ENCODE measurements around the gene RANBP6. TPM values are rescaled to one million over a fixed set of nuclear protein-coding genes. Genes with fewer than 3 reads are reported as not detected.
"Not testable (repeated sequence)": the region's sequence is repeated elsewhere in the genome, so short reads cannot be mapped to it uniquely, and the experiment has no call there.

RANBP6 gene
- total and polyA plus RNA-seq, 7 experiments from 2014 or later, result 21.0 to 34.3 (median 23.4) TPM

GRCh38 chr9:6036391-6036790, 21.0 kb upstream of the RANBP6 start:
- H3K27me3 ChIP-seq (ENCODE audit: control insufficient read depth in 2 of 2, insufficient read depth in 2 of 2, low read length in 2 of 2), result peaks cover 0 to 3% of the 10 kb centered on the region in 2 donors
- POLR2A ChIA-PET, result no interaction called here
- Mint-ChIP-seq H3K27ac (no peak overlapping the region), H3K4me1 (peaks cover 0 to 2% (median 0%) of the 10 kb centered on the region in 7 donors), H3K36me3 (no peaks in the 10 kb centered on the region), H3K4me3 (no peak overlapping the region), H3K9me3 (peaks cover 0 to 2% (median 0%) of the 10 kb centered on the region in 11 donors), H3K27me3 (peaks cover 0 to 49% (median 2%) of the 10 kb centered on the region in 5 donors)
- no peaks in the 10 kb centered on the region for H3K36me3 ChIP-seq (ENCODE audit: control insufficient read depth in 2 of 3, insufficient read depth in 3 of 3, low read length in 3 of 3)
- DNase-seq (no peak), ATAC-seq (no peak)
- CTCF ChIA-PET, result interaction anchor here (0.6 kb wide), 1 partner anchor 1722 kb away, joined by 3 read pairs; no protein-coding TSS in a partner anchor
- H3K27ac ChIP-seq (ENCODE audit: low read depth, low read length), result no peak overlapping the region
- H3K9me3 ChIP-seq (ENCODE audit: control insufficient read depth in 2 of 3, low read length in 3 of 3), result no peaks in the 10 kb centered on the region
- intact Hi-C loops (cut with micrococcal nuclease), result no loop called here
- H3K4me1 ChIP-seq (ENCODE audit: control insufficient read depth in 2 of 2, insufficient read depth in 2 of 2, low read length in 2 of 2), result no peaks in the 10 kb centered on the region
- no peak overlapping the region for H3K4me3 ChIP-seq (ENCODE audit: low read length)

DNA sequence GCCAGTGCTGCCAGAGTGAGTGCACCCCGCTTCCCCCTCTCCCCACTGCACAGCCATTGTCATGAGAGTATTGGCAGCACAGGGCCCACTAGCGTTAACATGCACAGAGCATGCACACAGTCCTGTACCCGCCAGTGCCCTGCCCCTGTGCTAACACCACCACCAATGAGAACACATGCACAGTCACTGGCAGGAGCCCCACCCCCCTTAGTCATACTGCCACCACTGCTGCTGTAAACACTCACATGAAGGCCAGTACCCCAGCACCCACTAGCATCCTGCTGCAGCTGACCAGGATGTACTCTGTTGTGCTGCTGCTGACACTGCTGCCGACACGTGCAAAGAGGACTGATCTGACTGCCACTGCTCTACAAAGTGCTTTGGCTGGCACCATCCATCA, 19.5 kb upstream of the RANBP6 start:
- H3K27me3 ChIP-seq (ENCODE audit: control insufficient read depth in 2 of 2, insufficient read depth in 2 of 2, low read length in 2 of 2), result peaks cover 0 to 3% of the 10 kb centered on the region in 2 donors
- POLR2A ChIA-PET, result no interaction called here
- H3K4me1 Mint-ChIP-seq, result no peaks in the 10 kb centered on the region
- H3K36me3 Mint-ChIP-seq, result no peaks in the 10 kb centered on the region
- no peaks in the 10 kb centered on the region for H3K9me3 Mint-ChIP-seq
- no peak overlapping the region for H3K4me3 Mint-ChIP-seq
- DNase-seq (no peak), ATAC-seq (peak; percentile 14)
- H3K4me1 ChIP-seq (ENCODE audit: control insufficient read depth in 2 of 2, insufficient read depth in 2 of 2, low read length in 2 of 2), result no peaks in the 10 kb centered on the region
- CTCF ChIA-PET, result interaction anchor here (0.6 kb wide), 1 partner anchor 20 kb away, joined by 4 read pairs; the partner anchor contains the start of gene RANBP6
- H3K27ac Mint-ChIP-seq, result no peak overlapping the region
- no peak overlapping the region for H3K27ac ChIP-seq (ENCODE audit: low read depth, low read length)
- no peaks in the 10 kb centered on the region for H3K36me3 ChIP-seq (ENCODE audit: control insufficient read depth in 2 of 3, insufficient read depth in 3 of 3, low read length in 3 of 3)
- H3K9me3 ChIP-seq (ENCODE audit: control insufficient read depth in 2 of 3, low read length in 3 of 3), result no peaks in the 10 kb centered on the region
- peaks cover 0 to 39% (median 6%) of the 10 kb centered on the region in 5 donors for H3K27me3 Mint-ChIP-seq
- no peak overlapping the region for H3K4me3 ChIP-seq (ENCODE audit: low read length)
- intact Hi-C loops (cut with micrococcal nuclease), result no loop called here

GRCh38 chr9:6029604-6030274, 14.3 kb upstream of the RANBP6 start:
- DNase-seq (no peak), ATAC-seq (no peak)
- Histone ChIP-seq H3K4me1 (ENCODE audit: control insufficient read depth in 2 of 2, insufficient read depth in 2 of 2, low read length in 2 of 2) (no peaks in the 10 kb centered on the region), H3K36me3 (ENCODE audit: control insufficient read depth in 2 of 3, insufficient read depth in 3 of 3, low read length in 3 of 3) (no peaks in the 10 kb centered on the region), H3K27ac (ENCODE audit: low read depth, low read length) (no peak overlapping the region), H3K27me3 (ENCODE audit: control insufficient read depth in 2 of 2, insufficient read depth in 2 of 2, low read length in 2 of 2) (no peaks in the 10 kb centered on the region), H3K9me3 (ENCODE audit: control insufficient read depth in 2 of 3, low read length in 3 of 3) (no peaks in the 10 kb centered on the region), H3K4me3 (ENCODE audit: low read length) (no peak overlapping the region)
- CTCF ChIA-PET, result no interaction called here
- H3K27ac Mint-ChIP-seq, result no peak overlapping the region
- no peaks in the 10 kb centered on the region for H3K9me3 Mint-ChIP-seq
- H3K27me3 Mint-ChIP-seq, result peaks cover 9 to 40% (median 11%) of the 10 kb centered on the region in 5 donors
- intact Hi-C loops (cut with micrococcal nuclease), result no loop called here
- peaks cover 0 to 3% (median 0%) of the 10 kb centered on the region in 5 donors for H3K36me3 Mint-ChIP-seq
- POLR2A ChIA-PET, result no interaction called here
- H3K4me3 Mint-ChIP-seq, result no peak overlapping the region
- H3K4me1 Mint-ChIP-seq, result no peaks in the 10 kb centered on the region

GRCh38 chr9:6024035-6024554, 8.7 kb upstream of the RANBP6 start:
- POLR2A ChIA-PET, result interaction anchor here (1.0 to 1.8 kb wide), 3 partner anchors 8 to 16 kb away, joined by 3 to 8 read pairs (median 6); partner anchors contain the start of gene RANBP6
- H3K4me3 Mint-ChIP-seq, result peak overlapping the region in 2 of 10 donors; percentile 30 to 31
- CTCF ChIA-PET, result interaction anchor here (0.7 to 1.8 kb wide), 4 partner anchors 16 to 188 kb away, joined by 3 to 4 read pairs (median 4); a partner anchor contains a TSS
- Histone ChIP-seq H3K36me3 (ENCODE audit: control insufficient read depth in 2 of 3, insufficient read depth in 3 of 3, low read length in 3 of 3) (no peaks in the 10 kb centered on the region), H3K9me3 (ENCODE audit: control insufficient read depth in 2 of 3, low read length in 3 of 3) (no peaks in the 10 kb centered on the region), H3K4me1 (ENCODE audit: control insufficient read depth in 2 of 2, insufficient read depth in 2 of 2, low read length in 2 of 2) (no peaks in the 10 kb centered on the region), H3K27ac (ENCODE audit: low read depth, low read length) (no peak overlapping the region), H3K4me3 (ENCODE audit: low read length) (no peak overlapping the region), H3K27me3 (ENCODE audit: control insufficient read depth in 2 of 2, insufficient read depth in 2 of 2, low read length in 2 of 2) (no peaks in the 10 kb centered on the region)
- peaks cover 0 to 3% (median 0%) of the 10 kb centered on the region in 11 donors for H3K9me3 Mint-ChIP-seq
- H3K27me3 Mint-ChIP-seq, result peaks cover 4 to 24% (median 9%) of the 10 kb centered on the region in 5 donors
- H3K4me1 Mint-ChIP-seq, result peaks cover 0 to 6% (median 3%) of the 10 kb centered on the region in 7 donors
- peaks cover 0 to 4% (median 0%) of the 10 kb centered on the region in 5 donors for H3K36me3 Mint-ChIP-seq
- intact Hi-C loops (cut with micrococcal nuclease), result no loop called here
- peak overlapping the region in 1 of 9 donors; percentile 78 for H3K27ac Mint-ChIP-seq
- DNase-seq (peak in 6 of 9 donors; percentile 12 to 38 (median 18)), ATAC-seq (peak; percentile 78)

DNA sequence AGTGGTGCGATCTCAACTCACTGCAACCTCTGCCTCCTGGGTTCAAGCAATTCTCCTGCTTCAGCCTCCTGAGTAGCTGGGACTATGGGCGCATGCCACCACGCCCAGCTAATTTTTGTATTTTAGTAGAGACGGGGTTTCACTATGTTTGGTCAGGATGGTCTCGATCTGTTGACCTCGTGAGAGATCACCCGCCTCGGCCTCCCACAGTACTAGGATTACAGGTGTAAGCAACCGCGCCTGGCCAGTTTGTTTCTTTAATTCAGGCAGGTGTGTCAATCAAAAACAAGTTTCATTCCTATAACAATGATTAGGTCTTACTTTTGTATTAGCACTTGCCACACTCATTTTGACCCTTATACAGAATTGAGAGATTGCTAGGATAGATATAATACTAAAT, 1.6 kb upstream of the RANBP6 start:
- H3K27me3 ChIP-seq (ENCODE audit: control insufficient read depth in 2 of 2, insufficient read depth in 2 of 2, low read length in 2 of 2); H3K36me3 ChIP-seq (ENCODE audit: control insufficient read depth in 2 of 3, insufficient read depth in 3 of 3, low read length in 3 of 3); H3K27ac ChIP-seq (ENCODE audit: low read depth, low read length); DNase-seq; ATAC-seq; H3K27ac Mint-ChIP-seq; H3K9me3 ChIP-seq (ENCODE audit: control insufficient read depth in 2 of 3, low read length in 3 of 3); H3K27me3 Mint-ChIP-seq; intact Hi-C loops (cut with micrococcal nuclease); H3K4me3 ChIP-seq (ENCODE audit: low read length): not testable (repeated sequence)
- Mint-ChIP-seq H3K4me1 (peaks cover 13 to 36% (median 31%) of the 10 kb centered on the region in 7 donors), H3K4me3 (peak overlapping the region in 2 of 10 donors; percentile 25 to 56), H3K36me3 (peaks cover 15 to 36% (median 31%) of the 10 kb centered on the region in 5 donors), H3K9me3 (peaks cover 0 to 38% (median 16%) of the 10 kb centered on the region in 11 donors)
- peaks cover 8 to 11% of the 10 kb centered on the region in 2 donors for H3K4me1 ChIP-seq (ENCODE audit: control insufficient read depth in 2 of 2, insufficient read depth in 2 of 2, low read length in 2 of 2)
- POLR2A ChIA-PET, result interaction anchor here (0.8 to 3.5 kb wide), 3 partner anchors 10 to 740 kb away, joined by 3 to 37 read pairs (median 5); a partner anchor contains a TSS
- CTCF ChIA-PET, result interaction anchor here (1.2 kb wide), 1 partner anchor 10 kb away, joined by 5 read pairs; no protein-coding TSS in a partner anchor

DNA sequence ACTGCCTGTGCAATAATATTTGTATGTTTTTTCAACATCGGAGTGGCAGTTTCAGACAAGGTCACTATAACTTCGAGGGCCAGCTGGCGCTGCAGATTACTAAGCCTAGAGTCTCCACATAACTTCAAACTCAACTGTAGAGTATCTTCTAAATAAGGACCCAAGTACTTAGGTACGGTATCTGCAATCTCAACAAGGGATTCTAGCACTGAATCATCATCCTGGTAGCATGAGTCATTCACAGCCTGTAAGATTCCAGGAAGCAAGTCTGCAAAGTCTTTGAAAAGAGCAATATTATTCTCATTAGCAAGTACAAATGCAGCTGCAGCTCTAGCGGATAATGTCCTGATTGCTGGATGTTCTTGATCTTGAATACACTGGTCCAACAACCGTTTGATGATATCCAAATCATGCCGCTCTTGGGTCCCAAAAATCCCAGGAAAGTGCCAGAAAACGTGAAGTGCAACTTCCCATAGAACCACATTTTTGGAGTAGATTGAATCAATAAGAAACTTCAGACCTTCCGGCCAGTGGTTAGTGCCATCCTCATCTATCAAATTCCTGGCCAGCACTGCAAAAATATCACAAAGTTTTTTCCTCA, 654 bp downstream of the RANBP6 start:
- ChIA-PET CTCF (interaction anchor here (0.7 to 1.4 kb wide), 4 partner anchors 8 to 1731 kb away, joined by 3 to 5 read pairs (median 4); no protein-coding TSS in a partner anchor), POLR2A (interaction anchor here (0.6 to 3.5 kb wide), 13 partner anchors 8 to 743 kb away, joined by 3 to 37 read pairs (median 4); partner anchors contain the start of genes ERMP1, KDM4C, RIC1 and UHRF2)
- peaks cover 0 to 3% (median 0%) of the 10 kb centered on the region in 3 experiments for H3K9me3 ChIP-seq (ENCODE audit: control insufficient read depth in 2 of 3, low read length in 3 of 3)
- Mint-ChIP-seq H3K27ac (peak overlapping the region; percentile 91 to 100 (median 99)), H3K27me3 (no peaks in the 10 kb centered on the region), H3K9me3 (peaks cover 0 to 49% (median 21%) of the 10 kb centered on the region in 11 donors), H3K4me1 (peaks cover 14 to 52% (median 41%) of the 10 kb centered on the region in 7 donors), H3K36me3 (peaks cover 22 to 51% (median 46%) of the 10 kb centered on the region in 5 donors), H3K4me3 (peak overlapping the region; percentile 91 to 99 (median 96))
- peaks cover 0 to 5% (median 0%) of the 10 kb centered on the region in 3 experiments for H3K36me3 ChIP-seq (ENCODE audit: control insufficient read depth in 2 of 3, insufficient read depth in 3 of 3, low read length in 3 of 3)
- H3K27ac ChIP-seq (ENCODE audit: low read depth, low read length), result peak overlapping the region; percentile 75
- peaks cover 8 to 11% of the 10 kb centered on the region in 2 donors for H3K4me1 ChIP-seq (ENCODE audit: control insufficient read depth in 2 of 2, insufficient read depth in 2 of 2, low read length in 2 of 2)
- ATAC-seq (no peak), DNase-seq (no peak)
- H3K27me3 ChIP-seq (ENCODE audit: control insufficient read depth in 2 of 2, insufficient read depth in 2 of 2, low read length in 2 of 2), result no peaks in the 10 kb centered on the region
- H3K4me3 ChIP-seq (ENCODE audit: low read length), result peak overlapping the region; percentile 65
- intact Hi-C loops (cut with micrococcal nuclease), result loop anchor here (1.0 to 2.0 kb wide), 5 partner anchors 7 to 1336 kb away; partner anchors contain the start of genes CDC37L1 (in 1 of the 2) and RCL1 (in 1 of the 2)

All from naive thymus-derived CD4-positive, alpha-beta T cell (primary cell).